IMR-90 (cell line): ENCODE data around the gene TEX2.

Experiments
- BHLHE40 ChIP-seq: fragments of 150-350 bp; IDR thresholded peaks from 2 replicates; pipeline ENCODE4 v1.6.1; 2016; ENCODE audit warnings: mild to moderate bottlenecking, low read depth, low read length
- CEBPB ChIP-seq: IDR thresholded peaks from 2 replicates; pipeline ENCODE4 v1.6.1; 2012; ENCODE audit warnings: low read depth, low read length, improper control_type of control experiment
- CHD1 ChIP-seq: IDR thresholded peaks from 2 replicates; pipeline ENCODE4 v1.6.1; 2012; ENCODE audit warnings: low read depth, low read length, improper control_type of control experiment
- CTCF ChIP-seq: conservative IDR thresholded peaks from 2 replicates; pipeline ENCODE4 v1.5.1; 2012; ENCODE audit warnings: mild to moderate bottlenecking, low read depth, low read length, improper control_type of control experiment
- ELK1 ChIP-seq: fragments of 150-350 bp; IDR thresholded peaks from 2 replicates; pipeline ENCODE4 v1.6.1; 2016; ENCODE audit warnings: low read depth, mild to moderate bottlenecking, low read length, moderate library complexity, borderline replicate concordance
- FOS ChIP-seq: fragments of 150-350 bp; IDR thresholded peaks from 2 replicates; pipeline ENCODE4 v1.6.1; 2016; ENCODE audit warnings: low read depth, low read length
- MAFK ChIP-seq: IDR thresholded peaks from 2 replicates; pipeline ENCODE4 v1.6.1; 2012; ENCODE audit warnings: low read depth, low read length, improper control_type of control experiment
- MAZ ChIP-seq: IDR thresholded peaks from 2 replicates; pipeline ENCODE4 v1.6.1; 2012; ENCODE audit warnings: low read depth, mild to moderate bottlenecking, low read length, improper control_type of control experiment, moderate library complexity, borderline replicate concordance
- NFE2L2 ChIP-seq: fragments of 150-350 bp; IDR thresholded peaks from 2 replicates; pipeline ENCODE4 v1.6.1; 2016; ENCODE audit warnings: low read depth, mild to moderate bottlenecking, low read length
- POLR2A ChIP-seq: IDR thresholded peaks from 2 replicates; pipeline ENCODE4 v1.6.1; 2012; ENCODE audit warnings: mild to moderate bottlenecking, low read depth, low read length
- RAD21 ChIP-seq: IDR thresholded peaks from 2 replicates; pipeline ENCODE4 v1.6.1; 2012; ENCODE audit warnings: low read length, improper control_type of control experiment
- RCOR1 ChIP-seq: IDR thresholded peaks from 2 replicates; pipeline ENCODE4 v1.6.1; 2012; ENCODE audit warnings: mild to moderate bottlenecking, low read length, improper control_type of control experiment; ENCODE audit not compliant: insufficient replicate concordance
- RFX5 ChIP-seq: IDR thresholded peaks from 2 replicates; pipeline ENCODE4 v1.8.0; 2012; ENCODE audit warnings: low read depth, mild to moderate bottlenecking, low read length, moderate library complexity
- SMC3 ChIP-seq: fragments of 150-350 bp; IDR thresholded peaks from 2 replicates; pipeline ENCODE4 v1.6.1; 2016; ENCODE audit warnings: low read depth, mild to moderate bottlenecking, antibody characterized with exemption, low read length, moderate library complexity

GRCh38 chr17:64261417-64262145 lies 1.5 kb downstream of the TEX2 start:
- TF ChIP-seq MAFK (no peak), POLR2A (no peak), CTCF (no peak), RAD21 (no peak), FOS (no peak), RCOR1 (no peak), ELK1 (no peak), NFE2L2 (no peak), CEBPB (no peak), RFX5 (no peak), MAZ (no peak), CHD1 (no peak), SMC3 (no peak), BHLHE40 (no peak)
